Skeletal muscle cell (primary cell): ENCODE data around the gene SLC2A4.

Source experiments
- DNase-seq: peaks from one replicate; pipeline ENCODE4 v3.0.0-alpha.2; 2010; ENCODE audit warnings: low read depth
- H3K4me3 ChIP-seq: 2 replicates; pipeline ENCODE4 v1.5.1; 2011; ENCODE audit warnings: low read depth, mild to moderate bottlenecking, control low read depth, low read length, moderate library complexity

Gene SLC2A4

DNA sequence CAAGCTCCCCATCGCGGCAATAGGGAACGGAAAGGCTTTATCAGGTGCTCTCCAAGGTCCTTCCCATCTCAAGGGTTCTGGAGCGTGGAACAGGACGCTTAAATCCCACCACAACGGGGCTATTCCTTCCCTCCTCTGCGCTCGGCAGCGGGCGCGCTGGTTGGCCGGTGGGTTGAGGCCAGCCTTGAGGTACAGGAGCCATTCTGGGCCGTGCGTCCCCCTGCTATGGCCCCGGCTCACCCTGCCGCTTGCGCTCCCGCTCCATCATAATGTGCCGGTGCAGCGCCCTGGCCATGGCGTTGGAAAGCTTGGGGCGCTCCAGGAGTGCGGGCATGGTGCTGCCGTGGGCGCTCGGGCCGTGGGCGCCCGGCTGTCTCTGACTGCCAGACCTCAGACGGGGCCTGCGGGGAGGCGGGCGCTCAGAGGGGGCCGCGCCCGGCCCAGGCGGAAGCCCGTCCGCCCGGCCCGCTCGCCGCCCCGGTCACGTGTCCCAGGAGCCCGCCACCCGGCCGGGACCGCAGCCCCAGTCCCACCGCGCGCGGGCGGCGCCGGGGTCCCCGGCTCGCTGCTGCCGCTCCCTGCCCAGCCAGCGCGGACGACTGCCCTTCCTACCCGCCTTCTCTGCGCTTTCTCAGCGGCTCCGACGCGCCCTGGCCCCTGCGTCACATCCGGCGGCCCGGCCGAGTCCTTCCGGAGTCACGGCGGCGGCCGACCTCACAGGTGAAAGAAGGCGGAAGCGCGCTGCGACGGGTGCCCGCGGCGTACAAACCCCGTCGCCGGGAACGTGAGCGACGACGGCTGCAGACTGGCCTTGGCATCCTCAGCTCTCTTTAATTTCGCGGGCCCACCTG, 33.4 kb downstream of the SLC2A4 start, which contains the start of gene GPS2:
Gene GPS2, minus strand, starts transcription at position 642 of the 851 bp plus-strand sequence. Its CDS starts 308 bp downstream, at position 334.
- peak within 1 kb of the TSS; percentile 81 for H3K4me3 ChIP-seq
- DNase-seq = no peak

DNA sequence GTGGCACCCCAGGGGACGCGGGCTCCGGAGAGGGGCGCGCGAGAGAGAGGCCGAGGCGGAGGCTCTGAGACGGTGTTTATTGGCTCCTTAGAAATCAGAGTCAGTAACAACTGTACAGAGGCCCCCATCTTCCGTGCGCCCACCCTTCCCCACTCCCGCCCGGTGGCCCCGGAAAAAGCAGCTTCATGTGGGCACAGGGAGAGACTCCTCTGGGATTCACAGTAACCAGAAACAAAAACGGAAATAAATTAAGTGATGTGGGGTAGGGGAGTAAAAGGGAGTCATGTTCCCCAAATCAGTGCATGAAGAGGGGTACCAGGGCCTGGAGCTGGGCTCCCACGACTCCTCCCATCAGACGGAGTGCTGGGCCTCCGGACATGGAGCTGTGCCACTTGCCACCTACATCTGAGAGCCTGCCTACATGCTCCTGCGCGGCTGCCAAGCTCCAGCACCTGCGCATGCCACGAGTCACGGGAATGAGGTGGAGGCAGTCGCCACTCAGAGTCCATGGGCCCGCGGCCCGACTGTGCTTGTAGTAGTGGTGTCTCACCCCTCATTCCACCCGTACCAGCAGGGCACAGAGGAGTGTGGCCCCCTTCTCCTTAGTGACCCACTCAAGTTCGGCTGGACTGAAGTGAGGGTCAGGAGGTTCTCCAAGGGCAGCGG, 34.2 kb downstream of the SLC2A4 start:
- DNase-seq = no peak
- peak overlapping the region; percentile 81 for H3K4me3 ChIP-seq

DNA sequence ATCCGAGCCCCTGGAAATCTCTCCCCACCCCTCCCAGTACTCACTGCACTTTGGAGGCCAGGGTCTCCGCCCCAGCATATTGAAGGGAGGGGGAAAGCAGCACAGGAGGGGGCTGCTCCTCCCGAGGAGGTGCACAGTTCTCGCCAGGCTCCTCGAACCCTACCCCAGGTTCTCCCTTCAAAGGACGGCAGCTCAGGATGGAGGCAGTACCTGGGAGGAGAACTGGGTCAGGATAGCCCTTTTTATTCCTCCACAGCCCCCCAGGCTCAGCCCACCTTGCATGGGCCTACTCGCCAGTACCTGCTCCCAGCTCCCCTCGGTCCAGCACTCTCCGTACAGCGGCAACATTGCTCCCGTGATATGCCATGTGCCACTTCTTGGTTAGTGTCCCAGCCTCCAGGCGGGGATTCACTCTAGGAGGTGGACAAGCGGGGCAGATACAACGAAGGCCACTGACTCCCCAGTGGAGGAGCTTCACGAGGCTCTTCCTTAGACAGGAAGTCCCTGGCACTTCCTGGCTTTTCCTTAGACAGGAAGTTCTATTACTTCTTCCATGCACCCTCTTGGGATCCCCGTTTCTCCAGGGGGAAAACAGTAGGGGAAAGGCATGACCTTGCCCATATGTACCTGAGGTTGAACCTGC, 35.8 kb downstream of the SLC2A4 start:
- no peak overlapping the region for H3K4me3 ChIP-seq
- no peak for DNase-seq

DNA sequence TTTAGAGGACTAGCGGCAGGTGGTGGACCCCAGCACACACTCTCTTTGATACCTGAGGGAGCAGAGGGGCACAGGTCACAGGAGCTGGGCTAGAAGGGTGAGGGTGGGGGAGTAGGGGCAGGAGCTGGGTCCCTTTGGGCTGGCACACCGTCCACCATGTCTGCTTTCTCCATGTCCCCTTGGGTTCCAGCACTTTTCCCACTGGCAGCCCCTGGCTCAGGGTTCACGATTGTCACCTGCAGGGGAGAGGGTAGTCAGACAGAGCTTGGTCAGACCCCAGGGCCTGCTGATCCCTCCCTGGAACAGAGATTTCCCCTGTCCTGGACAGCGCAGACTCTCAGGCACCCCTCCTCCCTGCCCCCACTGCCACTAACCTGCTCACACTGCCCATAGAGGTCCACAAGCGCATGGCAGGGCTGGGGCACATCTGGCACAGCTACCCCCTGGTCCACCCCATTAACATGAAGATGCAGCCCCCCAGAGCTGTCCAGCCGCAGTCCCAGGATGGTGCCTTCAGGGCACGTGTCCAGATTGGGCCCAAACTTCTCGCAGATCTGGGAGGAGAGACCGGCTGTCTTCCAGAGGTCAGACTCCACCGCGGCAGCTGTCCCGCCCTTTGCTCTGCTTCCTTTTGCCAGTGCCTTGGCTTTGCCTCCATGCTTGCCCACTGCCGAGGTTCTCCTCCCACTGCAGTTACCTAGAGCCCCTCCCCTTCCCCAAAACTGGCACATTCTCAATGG, 36.8 kb downstream of the SLC2A4 start:
- DNase-seq = no peak
- no peak overlapping the region for H3K4me3 ChIP-seq

DNA sequence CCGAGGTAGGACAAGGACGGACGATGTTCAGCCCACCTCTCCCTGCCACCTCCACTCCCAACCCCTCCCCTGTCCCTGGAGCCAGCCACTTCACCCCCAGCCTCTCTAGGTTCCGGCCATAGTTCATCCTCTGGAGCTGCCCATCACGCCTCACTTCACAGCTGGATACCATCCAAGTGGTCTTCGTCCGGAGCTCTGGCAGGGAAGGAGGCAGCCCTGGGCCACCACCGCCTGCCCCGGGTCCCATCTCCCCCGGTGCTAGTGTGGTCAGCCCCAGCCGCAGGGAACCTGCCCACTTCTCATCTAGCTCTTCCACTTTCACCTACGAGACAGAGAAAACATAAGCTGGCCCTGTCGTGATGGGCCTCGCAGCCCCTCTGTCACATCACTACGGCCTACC, 39.9 kb downstream of the SLC2A4 start:
- no peak for DNase-seq
- no peak overlapping the region for H3K4me3 ChIP-seq

DNA sequence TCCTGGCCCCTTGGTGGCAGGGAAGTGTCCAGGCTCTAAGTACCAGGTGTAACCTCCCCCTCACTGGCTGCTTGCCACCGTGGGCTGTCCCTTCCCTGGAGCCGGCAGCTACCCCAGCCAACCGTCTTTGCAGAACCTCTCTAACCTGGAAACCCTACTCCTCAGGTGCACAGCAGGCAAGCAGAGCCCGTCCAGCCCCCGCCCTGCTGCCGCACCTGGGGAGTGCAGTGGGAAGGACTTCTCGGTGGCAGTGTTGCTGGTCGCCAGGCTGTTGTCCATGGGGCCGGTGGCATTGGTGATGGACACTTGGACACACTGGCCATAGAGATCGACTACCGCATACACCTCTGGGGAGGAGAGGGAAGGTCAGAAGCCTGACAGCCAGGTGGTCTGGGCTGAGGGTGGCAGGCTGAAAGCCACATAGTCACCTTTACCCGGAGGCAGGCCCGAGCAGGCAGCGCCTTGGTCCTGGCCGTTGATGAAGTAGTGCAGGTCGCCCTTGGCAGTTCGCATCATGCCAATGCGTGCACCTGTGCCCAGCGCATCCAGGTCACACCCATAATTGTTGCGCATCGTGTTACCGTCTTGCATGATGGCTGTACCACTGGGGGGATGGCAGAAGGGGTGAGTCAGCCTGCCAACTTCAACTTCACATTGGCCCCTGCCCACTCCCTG, 41.1 kb downstream of the SLC2A4 start:
- no peak overlapping the region for H3K4me3 ChIP-seq

DNA sequence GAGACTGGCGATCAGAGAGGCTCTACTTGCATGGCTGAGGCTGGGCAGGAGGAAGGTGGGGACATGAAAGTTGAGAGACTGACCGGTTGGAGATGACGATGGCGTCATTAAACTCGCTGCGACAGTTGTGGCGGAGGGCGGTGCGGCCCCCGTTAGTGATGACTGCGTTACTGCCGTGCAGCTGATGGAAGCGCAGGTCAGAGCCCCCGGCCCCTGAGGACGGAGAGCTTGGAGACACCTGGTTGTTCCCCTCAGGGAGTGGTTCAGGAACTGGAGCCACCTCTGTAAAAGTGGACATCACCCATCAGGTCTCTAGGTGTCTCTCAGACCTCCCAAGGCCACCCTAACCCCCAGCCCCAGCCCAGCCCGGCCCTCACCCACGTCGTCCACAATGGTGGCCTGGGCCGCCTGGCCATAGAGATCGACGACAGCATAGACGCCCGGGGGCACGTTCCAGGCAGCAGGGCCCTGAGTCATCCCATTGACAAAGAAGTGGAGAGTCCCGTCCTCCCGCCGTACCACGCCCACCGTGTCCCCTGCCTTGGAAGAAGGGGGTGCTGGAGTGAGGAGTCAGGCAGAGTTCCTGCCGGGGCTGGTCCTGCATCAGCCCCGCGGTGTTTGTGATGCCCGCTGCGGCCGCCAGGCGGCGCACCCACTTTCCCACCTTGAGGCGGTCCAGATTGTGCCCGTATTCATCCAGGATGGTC, 42.4 kb downstream of the SLC2A4 start:
- H3K4me3 ChIP-seq = no peak overlapping the region
- no peak for DNase-seq

More for the DNA sequence above, 41.1 kb downstream of the SLC2A4 start:
- DNase-seq = no peak

DNA sequence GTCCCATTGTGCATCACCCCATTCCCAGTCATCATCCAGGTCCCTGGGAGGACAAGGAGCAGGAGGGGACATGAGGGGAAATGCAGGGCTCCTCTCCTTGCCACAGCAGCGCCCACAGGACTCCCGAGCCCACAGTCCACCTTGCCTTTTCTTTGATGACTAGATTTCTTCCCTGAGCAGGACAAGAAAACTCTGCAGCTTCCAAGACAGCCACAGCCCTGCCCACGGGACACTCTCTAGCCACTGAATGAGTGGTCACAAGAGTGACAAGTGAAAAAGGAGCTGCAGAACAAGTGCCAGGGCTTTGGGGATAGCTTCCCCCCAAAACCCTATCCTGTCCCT, 42.9 kb downstream of the SLC2A4 start:
- H3K4me3 ChIP-seq = no peak overlapping the region
- DNase-seq = no peak

DNA sequence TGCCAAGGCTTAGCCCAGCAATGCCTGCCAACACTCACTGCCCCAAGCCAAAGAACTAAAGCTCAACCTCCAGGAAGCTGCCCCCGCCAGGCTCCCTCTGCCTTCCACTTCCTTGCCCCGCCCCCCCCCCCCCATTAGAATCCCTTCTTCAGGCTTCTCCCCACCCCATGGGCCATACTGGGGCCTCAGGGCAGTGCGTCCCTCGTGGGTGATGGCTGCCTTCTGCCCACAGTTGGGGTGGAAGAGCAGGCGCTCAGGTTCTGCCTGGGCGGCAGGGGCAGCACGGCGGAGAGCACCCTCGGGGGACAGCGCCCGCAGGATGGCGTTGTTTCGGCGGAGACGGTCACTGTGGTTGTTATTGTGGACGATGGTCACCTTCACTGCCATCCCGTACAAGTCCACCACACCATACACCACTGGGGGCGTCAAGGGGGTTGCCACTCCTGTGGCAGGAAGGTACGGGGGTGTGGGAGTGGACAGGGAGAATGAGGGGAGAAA, 43.6 kb downstream of the SLC2A4 start:
- no peak for DNase-seq

DNA sequence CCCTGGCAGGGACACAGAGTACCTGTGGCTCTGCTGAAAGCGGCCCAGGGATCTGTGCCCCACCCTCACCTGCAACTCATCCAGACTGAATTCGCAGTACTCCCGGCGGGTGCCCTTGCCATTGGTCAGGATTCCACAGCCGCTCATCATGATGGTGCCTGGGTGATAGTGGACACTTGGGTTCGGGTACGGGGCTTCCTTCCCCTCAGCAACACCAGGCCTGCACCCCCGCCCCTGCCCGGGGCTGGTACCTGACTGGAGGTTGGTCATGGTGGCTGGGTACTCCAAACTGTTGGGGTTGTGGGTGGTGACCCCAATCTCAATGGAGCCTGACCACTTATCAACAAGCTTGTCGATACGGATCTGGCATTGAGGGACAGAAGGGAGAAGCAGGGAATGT, 44.7 kb downstream of the SLC2A4 start:
- DNase-seq = no peak
- H3K4me3 ChIP-seq = no peak overlapping the region

More for the DNA sequence above, 43.6 kb downstream of the SLC2A4 start:
- no peak overlapping the region for H3K4me3 ChIP-seq

DNA sequence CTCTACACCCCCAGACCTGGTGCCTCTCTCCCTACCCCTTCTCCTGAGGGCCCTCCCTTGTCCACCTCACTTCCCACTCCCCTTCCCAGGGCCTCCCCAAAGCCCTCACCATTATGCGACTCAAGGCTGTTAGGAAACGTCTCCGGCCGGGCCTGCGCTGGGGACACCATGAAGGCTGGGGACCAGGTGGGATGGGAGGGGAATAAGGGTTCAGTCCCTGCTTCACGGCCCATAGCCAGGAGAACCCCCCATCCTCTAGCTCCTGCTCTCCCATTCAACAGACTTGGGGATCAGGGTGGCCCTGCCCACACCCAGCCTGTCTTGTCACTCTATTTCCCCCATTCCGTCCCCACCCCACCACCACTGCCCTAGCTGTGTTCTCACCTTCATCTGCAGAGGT, 45.5 kb downstream of the SLC2A4 start:
- H3K4me3 ChIP-seq = no peak overlapping the region
- no peak for DNase-seq

DNA sequence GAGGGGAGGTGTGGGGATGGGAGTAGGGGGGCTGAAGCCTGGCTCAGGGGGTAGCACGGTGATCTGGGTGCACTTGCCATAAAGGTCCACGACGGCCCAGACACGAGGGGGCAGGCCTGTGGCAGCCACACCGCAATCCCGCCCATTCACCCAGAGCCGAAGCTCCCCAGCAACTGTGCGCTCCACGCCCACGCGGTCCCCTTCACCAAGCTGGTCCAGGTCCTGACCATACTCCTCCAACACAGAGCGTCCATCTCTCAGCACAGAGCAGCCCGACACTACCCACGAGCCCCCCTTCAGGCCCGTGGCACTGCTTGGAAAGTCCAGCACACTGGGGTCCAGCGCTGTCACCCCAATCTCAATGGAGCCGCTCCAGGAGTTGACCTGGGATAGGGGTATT, 46.0 kb downstream of the SLC2A4 start:
- DNase-seq = no peak
- no peak overlapping the region for H3K4me3 ChIP-seq

DNA sequence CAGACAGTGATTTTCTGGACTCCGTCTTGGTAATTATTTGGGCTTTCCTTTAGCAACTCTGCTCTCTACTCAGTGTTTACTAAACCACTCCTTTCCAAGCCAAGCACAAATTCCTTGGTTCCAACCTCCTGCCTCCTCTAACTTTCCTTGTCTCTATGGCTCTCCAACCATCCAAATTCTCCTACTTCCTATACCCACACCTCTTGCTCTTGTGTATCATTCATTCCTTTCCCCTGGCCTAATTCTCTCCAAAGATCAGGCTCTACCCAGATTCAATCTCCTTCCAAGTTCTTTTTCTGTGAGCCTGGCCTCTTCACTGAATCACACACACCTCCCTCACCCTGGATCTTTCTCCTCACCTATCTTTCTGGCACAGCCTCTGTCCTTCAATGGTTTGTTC, 46.5 kb downstream of the SLC2A4 start:
- H3K4me3 ChIP-seq = peak overlapping the region; percentile 86
- DNase-seq = no peak

DNA sequence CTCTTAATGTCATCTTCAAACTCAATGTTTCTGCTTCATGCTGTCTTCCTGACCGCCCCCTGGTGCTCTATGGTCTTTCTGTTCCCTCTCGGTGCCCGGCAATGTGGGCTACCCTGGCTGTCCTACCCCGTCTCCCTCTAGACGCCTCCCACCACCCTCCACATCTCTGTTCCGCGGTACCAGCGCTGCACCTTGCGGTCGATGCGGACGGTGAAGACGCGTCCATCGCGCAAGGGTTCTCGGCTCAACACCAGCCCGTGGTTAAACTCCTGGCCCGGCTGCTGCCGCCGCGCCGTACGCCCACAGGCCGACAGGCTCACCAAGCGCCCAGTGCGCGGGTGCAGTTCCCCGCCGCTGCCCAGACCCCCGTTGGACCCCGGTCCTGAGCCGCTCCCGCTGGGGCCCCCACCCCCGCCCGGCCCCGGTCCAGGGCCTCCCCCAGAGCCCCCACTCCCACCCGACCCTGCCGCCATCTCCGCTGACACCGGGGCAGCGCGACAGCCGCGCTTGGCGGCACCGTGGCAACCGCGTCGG, 47.4 kb downstream of the SLC2A4 start, which contains the start of gene NEURL4:
Gene NEURL4, minus strand, starts transcription at position 496 of the 534 bp plus-strand sequence. Its CDS starts 23 bp downstream, at position 473.
- peak within 1 kb of the TSS; percentile 86 for H3K4me3 ChIP-seq
- DNase-seq = no peak

DNA sequence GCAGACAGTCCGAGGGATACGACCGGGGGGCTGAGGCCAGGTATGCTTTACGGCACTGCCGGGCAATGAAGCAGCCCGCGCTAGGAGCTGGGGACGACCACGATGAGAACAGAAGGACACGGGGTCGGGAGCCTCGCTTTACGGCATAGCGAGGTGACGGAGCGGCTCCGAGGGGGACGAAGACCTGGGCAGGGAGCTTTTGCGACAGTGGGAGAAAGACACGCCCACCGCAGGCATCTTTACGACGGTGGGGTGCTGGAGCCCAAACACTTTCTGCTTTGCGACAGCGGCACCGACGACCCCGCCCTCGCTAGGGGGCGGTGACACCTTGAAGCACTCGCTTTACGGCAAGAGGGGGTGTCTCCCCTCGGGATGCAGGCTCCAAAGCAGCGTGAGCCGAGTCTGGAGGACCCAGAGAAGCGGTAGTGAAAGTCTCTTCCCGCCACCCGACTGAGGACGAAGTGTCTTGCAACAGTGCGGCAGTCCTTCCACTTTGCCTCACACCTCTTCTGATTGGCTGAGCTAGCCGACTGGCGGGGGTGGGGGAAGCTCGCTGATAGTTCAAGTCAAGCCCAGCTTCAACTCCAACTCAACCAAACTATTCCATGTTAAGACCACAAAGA, 48.0 kb downstream of the SLC2A4 start:
- peak; percentile 99 for DNase-seq
- peak overlapping the region; percentile 86 for H3K4me3 ChIP-seq

DNA sequence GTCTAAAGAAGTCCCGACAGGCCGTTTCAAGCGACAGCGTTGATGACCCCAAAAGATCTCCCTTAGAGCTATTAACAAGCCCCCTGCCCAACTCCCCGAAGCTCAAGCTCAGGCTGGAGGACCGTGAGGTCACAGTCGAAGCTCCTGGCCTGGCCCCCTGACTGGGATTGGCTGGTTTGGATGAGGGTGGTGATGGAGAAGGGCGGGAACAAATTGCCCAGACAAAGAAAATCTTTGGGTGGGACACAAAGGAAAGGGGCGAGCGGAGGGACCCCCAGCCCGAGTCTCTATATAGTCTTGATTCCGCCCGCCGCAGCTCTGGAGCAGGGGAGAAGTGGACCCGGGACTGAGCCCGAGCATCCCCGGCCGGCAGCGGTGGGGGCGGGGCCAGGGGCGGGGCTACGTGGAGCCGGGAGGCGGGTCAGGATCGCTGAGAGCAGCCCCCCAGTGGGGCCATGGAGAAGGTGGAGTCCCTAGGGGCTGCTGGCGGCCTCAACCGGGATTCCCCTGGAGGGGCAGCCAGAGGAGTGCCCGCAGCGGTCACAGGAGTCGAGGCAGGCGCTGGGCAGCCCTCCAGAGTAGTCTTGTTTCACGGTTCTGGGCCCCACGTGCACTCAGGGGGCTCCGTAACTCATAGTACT, 48.6 kb downstream of the SLC2A4 start:
- H3K4me3 ChIP-seq = peak overlapping the region; percentile 86
- no peak for DNase-seq

DNA sequence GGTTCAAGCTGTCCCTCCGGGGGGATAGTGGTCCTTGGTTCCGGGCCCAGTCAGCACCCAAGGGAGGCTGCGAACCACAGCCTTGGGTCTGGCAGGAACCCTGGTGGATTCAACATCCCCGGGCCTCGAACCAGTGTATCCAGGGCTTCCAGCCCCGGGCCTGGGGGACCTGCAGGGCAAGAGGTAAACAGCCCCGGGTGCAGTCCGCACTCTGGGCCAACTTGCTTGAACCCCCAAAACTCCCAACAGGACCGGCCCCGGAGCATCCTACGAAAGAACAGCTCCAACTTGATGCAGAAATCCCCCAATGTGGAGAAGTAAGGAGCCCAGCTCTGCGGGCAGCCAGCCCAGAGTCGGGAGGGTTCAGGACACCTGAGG, 49.1 kb downstream of the SLC2A4 start:
- DNase-seq = no peak
- peak overlapping the region; percentile 86 for H3K4me3 ChIP-seq
